MCF 10A (cell line): ENCODE measurements around the gene GJB1. TPM values are rescaled to one million over a fixed set of nuclear protein-coding genes. Genes with fewer than 3 reads are reported as not detected.
"Not testable (repeated sequence)": the region's sequence is repeated elsewhere in the genome, so short reads cannot be mapped to it uniquely, and the experiment has no call there.

ENCODE experiments used
- BruUV-seq: library from RNA; stranded (reverse); fragments of 400-500 nt; replicated peaks from 2 replicates; lab custom pipeline; 2021; lab: Mats Ljungman, UMichigan
- CTCF ChIA-PET: fragments of 300-600 bp; sonication (Branson Sonifier 250); formaldehyde crosslinking; extraction: SDS; loops from one replicate; lab custom pipeline; 2021; ENCODE audit warnings: antibody characterized with exemption, inconsistent platforms; lab: Yijun Ruan, JAX
- POLR2A ChIA-PET: fragments of 300-600, 350-650 bp; sonication (Branson Sonifier 250); formaldehyde crosslinking; extraction: SDS; loops from one replicate; lab custom pipeline; 2020; ENCODE audit warnings: antibody characterized with exemption, inconsistent platforms; lab: Yijun Ruan, JAX
- DNase-seq: peaks from one replicate; pipeline ENCODE4 v3.0.0-alpha.2; 2018; ENCODE audit not compliant: unreplicated experiment
- H3K27ac Mint-ChIP-seq: one replicate; pipeline ENCODE4 v1.8.0; 2022; ENCODE audit warnings: mild to moderate bottlenecking, low read depth, mixed read lengths; ENCODE audit not compliant: unreplicated experiment
- H3K27me3 Mint-ChIP-seq: one replicate; pipeline ENCODE4 v1.8.0; 2022; ENCODE audit warnings: mixed read lengths; ENCODE audit not compliant: insufficient read depth, unreplicated experiment
- H3K36me3 Mint-ChIP-seq: one replicate; pipeline ENCODE4 v1.8.0; 2022; ENCODE audit warnings: mild to moderate bottlenecking, moderate library complexity, mixed read lengths; ENCODE audit not compliant: insufficient read depth, unreplicated experiment
- H3K4me1 Mint-ChIP-seq: one replicate; pipeline ENCODE4 v1.8.0; 2022; ENCODE audit warnings: mixed read lengths; ENCODE audit not compliant: insufficient read depth, unreplicated experiment
- H3K4me3 Mint-ChIP-seq: one replicate; pipeline ENCODE4 v1.8.0; 2022; ENCODE audit warnings: mild to moderate bottlenecking, moderate library complexity, mixed read lengths; ENCODE audit not compliant: unreplicated experiment
- H3K9me3 Mint-ChIP-seq: one replicate; pipeline ENCODE4 v1.8.0; 2022; ENCODE audit warnings: mixed read lengths; ENCODE audit not compliant: unreplicated experiment
- intact Hi-C: fragments of 100-400 bp; cut with micrococcal nuclease; formaldehyde crosslinking; loops from 2 replicates; pipeline ENCODE4 v1.14.1; 2022
- total RNA-seq: library from RNA; stranded (reverse); gene quantifications from 2 replicates; pipeline ENCODE4 v1.2.3, GENCODE V29; 2022
- TF ChIP-seq, protein P1 (sequence below): fragments of 200-600 bp; IDR thresholded peaks from one replicate; pipeline ENCODE4 v1.8.0; 2022; ENCODE audit warnings: antibody characterized with exemption, mild to moderate bottlenecking; ENCODE audit not compliant: unreplicated experiment

Gene GJB1
- total RNA-seq, 1 experiment from 2014 or later, result not detected

GRCh38 chrX:71269801-71270395 lies 46.9 kb downstream of the GJB1 start:
- BruUV-seq, result no TSS peak
- Mint-ChIP-seq H3K27ac (no peak overlapping the region), H3K4me1 (no peaks in the 10 kb centered on the region), H3K9me3 (peaks cover 8% of the 10 kb centered on the region), H3K4me3 (no peak overlapping the region), H3K27me3 (no peaks in the 10 kb centered on the region), H3K36me3 (no peaks in the 10 kb centered on the region)
- ChIA-PET POLR2A (no interaction called here), CTCF (no interaction called here)
- DNase-seq, result no peak
- TF ChIP-seq, protein P1, sequence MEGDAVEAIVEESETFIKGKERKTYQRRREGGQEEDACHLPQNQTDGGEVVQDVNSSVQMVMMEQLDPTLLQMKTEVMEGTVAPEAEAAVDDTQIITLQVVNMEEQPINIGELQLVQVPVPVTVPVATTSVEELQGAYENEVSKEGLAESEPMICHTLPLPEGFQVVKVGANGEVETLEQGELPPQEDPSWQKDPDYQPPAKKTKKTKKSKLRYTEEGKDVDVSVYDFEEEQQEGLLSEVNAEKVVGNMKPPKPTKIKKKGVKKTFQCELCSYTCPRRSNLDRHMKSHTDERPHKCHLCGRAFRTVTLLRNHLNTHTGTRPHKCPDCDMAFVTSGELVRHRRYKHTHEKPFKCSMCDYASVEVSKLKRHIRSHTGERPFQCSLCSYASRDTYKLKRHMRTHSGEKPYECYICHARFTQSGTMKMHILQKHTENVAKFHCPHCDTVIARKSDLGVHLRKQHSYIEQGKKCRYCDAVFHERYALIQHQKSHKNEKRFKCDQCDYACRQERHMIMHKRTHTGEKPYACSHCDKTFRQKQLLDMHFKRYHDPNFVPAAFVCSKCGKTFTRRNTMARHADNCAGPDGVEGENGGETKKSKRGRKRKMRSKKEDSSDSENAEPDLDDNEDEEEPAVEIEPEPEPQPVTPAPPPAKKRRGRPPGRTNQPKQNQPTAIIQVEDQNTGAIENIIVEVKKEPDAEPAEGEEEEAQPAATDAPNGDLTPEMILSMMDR, result no peak
- intact Hi-C loops, result no loop called here

- H3K27me3 Mint-ChIP-seq, intact Hi-C loops, DNase-seq, POLR2A ChIA-PET, H3K9me3 Mint-ChIP-seq, BruUV-seq, H3K36me3 Mint-ChIP-seq, H3K4me1 Mint-ChIP-seq, H3K4me3 Mint-ChIP-seq, H3K27ac Mint-ChIP-seq, CTCF ChIA-PET: not testable (repeated sequence)
Measured at GRCh38 chrX:71272313-71272712, 49.3 kb downstream of the GJB1 start.

Other genes with a start within 250 kb of the GJB1 start
- 67.0 and 81.3 TPM in 2 replicates for gene SNX12, start 154.9 kb upstream of the GJB1 start, total RNA-seq
- gene FOXO4, start 127.4 kb upstream of the GJB1 start, total RNA-seq, result 6.4 and 7.7 TPM in 2 replicates
- gene CXorf65, start 116.5 kb upstream of the GJB1 start, total RNA-seq, result not detected in 2 replicates
- gene IL2RG, start 111.6 kb upstream of the GJB1 start, total RNA-seq, result 1.5 TPM in 1 of 2 replicates, not detected in the other
- 36.6 and 39.4 TPM in 2 replicates for gene MED12, start 104.6 kb upstream of the GJB1 start, total RNA-seq
- gene NLGN3, start 78.4 kb upstream of the GJB1 start, total RNA-seq, result 0.42 and 0.44 TPM in 2 replicates
- 7.9 and 8.4 TPM in 2 replicates for gene ZMYM3, start 30.9 kb downstream of the GJB1 start, total RNA-seq
- gene NONO, start 60.4 kb downstream of the GJB1 start, total RNA-seq, result 255 and 292 TPM in 2 replicates
- 1.4 and 2.6 TPM in 2 replicates for gene ITGB1BP2, start 78.5 kb downstream of the GJB1 start, total RNA-seq
- 31.9 and 34.9 TPM in 2 replicates for gene TAF1, start 143.1 kb downstream of the GJB1 start, total RNA-seq